OCI-LY3 (cell line): ENCODE data around the gene FKBP4.

Experiments used
- EZH2phosphoT487 ChIP-seq: fragments of 200-600 bp; shearing (Covaris generic); IDR thresholded peaks from 2 replicates; pipeline ENCODE4 v1.6.1; 2018; ENCODE audit warnings: antibody characterized with exemption, mixed run types, low read depth
- TF ChIP-seq, protein P1 (sequence below): fragments of 200-600, 300-600 bp; sonication (generic); IDR thresholded peaks from 2 replicates; pipeline ENCODE4 v1.5.1; 2014; ENCODE audit warnings: antibody characterized with exemption, low read length, low read depth

GRCh38 chr12:2765052-2765451, 29.7 kb upstream of the FKBP4 start:
- TF ChIP-seq, protein P1, sequence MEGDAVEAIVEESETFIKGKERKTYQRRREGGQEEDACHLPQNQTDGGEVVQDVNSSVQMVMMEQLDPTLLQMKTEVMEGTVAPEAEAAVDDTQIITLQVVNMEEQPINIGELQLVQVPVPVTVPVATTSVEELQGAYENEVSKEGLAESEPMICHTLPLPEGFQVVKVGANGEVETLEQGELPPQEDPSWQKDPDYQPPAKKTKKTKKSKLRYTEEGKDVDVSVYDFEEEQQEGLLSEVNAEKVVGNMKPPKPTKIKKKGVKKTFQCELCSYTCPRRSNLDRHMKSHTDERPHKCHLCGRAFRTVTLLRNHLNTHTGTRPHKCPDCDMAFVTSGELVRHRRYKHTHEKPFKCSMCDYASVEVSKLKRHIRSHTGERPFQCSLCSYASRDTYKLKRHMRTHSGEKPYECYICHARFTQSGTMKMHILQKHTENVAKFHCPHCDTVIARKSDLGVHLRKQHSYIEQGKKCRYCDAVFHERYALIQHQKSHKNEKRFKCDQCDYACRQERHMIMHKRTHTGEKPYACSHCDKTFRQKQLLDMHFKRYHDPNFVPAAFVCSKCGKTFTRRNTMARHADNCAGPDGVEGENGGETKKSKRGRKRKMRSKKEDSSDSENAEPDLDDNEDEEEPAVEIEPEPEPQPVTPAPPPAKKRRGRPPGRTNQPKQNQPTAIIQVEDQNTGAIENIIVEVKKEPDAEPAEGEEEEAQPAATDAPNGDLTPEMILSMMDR: no peak
- TF ChIP-seq EZH2phosphoT487: no peak
